WI38 (cell line): ENCODE results near the gene TTC9.

ENCODE experiments used
- H3K4me3 ChIP-seq: 2 replicates; pipeline ENCODE4 v1.5.1; 2011; ENCODE audit warnings: low read depth, mild to moderate bottlenecking, control low read depth, low read length
- CTCF ChIP-seq: IDR thresholded peaks from 2 replicates; pipeline ENCODE4 v1.5.1; 2012; ENCODE audit warnings: low read depth, mild to moderate bottlenecking, control low read depth, low read length

TTC9 gene

GRCh38 chr14:70707138-70708038 is 65.7 kb downstream of the TTC9 start:
- no peak overlapping the region for H3K4me3 ChIP-seq

GRCh38 chr14:70708717-70709570 is 67.2 kb downstream of the TTC9 start:
- no peak overlapping the region for H3K4me3 ChIP-seq
- TF ChIP-seq CTCF, result no peak

More at GRCh38 chr14:70707138-70708038, 65.7 kb downstream of the TTC9 start:
- no peak for TF ChIP-seq CTCF

GRCh38 chr14:70709726-70710382 is 68.1 kb downstream of the TTC9 start:
- H3K4me3 ChIP-seq, result no peak overlapping the region
- no peak for TF ChIP-seq CTCF

GRCh38 chr14:70711451-70711850 is 69.7 kb downstream of the TTC9 start:
- no peak overlapping the region for H3K4me3 ChIP-seq
- TF ChIP-seq CTCF, result no peak

- no peak for TF ChIP-seq CTCF
- H3K4me3 ChIP-seq, result no peak overlapping the region
These were observed 71.4 kb downstream of the TTC9 start for GRCh38 chr14:70713096-70713495.

- H3K4me3 ChIP-seq, result no peak overlapping the region
- no peak for TF ChIP-seq CTCF
These were observed 71.8 kb downstream of the TTC9 start for GRCh38 chr14:70713511-70713916.
